Stimulated activated naive CD8-positive, alpha-beta T cell treated with anti-CD3 and anti-CD28 coated beads, Interleukin-15, Interleukin-2, amounts not matched to agents 100 U/mL and 50 U/mL, for 24 hours (primary cell): ENCODE results near the gene DLGAP1.
A peak's percentile ranks its signal among the peaks of the same experiment; 100 is the strongest.

Experiments
- ATAC-seq: fragments of 150-1000 bp; cut with Tn5 transposase; one replicate; pipeline ENCODE4 v1.10.0; 2021
- DNase-seq: peaks from one replicate; pipeline ENCODE4 v3.0.0; 2021

The DLGAP1 gene

DNA sequence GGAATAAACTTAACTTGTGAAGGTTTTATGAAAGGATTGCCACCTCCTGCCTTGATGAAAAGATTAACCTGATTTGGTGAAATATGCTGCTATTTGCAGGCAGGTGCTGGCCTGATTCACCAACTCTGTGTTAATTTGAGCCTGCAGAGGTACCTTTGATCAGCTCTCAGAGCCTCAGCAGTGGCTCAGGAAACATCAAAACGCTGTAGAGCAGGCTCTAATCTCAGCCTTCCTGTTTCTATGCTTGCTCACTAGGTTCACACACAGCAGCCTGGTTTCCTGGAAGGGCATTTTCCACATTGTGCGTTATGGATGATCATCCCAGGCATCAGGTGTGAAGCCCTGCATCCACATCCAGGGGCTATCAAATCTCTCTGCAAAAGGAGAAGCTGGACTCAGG, 988.2 kb downstream of the DLGAP1 start:
- DNase-seq (no peak), ATAC-seq (no peak)

DNA sequence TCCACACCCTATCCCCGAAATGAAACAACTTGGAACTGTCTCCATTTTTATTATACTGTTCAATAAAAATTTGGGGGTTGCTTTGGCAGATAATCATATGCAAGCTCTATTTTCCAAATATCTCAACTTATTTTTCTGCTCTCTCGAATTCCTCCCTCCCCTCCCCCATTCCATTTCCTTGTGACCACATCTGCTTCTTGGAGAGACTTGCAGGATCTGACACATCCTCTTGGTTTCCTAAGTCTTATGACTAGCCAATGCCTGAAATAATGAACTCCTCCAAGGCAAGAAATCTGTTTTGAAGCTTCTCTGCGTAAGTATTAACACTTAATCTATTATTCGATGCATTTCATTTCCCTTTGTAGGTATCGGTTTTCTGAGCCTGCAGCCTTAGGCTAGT, 989.1 kb downstream of the DLGAP1 start:
- ATAC-seq (no peak), DNase-seq (no peak)

DNA sequence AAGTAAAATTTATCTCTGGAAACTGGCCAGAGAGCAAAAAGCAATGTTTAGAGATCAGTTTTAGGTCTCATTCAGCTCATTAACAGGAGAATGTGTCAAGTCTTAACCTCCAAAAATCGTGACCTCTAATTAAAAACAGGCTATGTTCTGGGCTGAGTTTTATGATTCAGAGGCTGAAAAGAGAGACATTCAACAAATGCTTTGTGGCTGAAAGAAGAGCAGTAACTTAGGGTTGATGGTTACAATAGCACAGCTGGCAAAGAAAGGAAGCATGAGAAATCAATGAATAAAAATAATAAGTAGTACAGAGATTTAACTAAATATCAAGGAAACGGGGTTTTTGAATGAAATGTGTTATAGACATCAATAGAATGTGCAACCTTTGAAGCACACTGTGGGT, 992.1 kb downstream of the DLGAP1 start:
- no peak for DNase-seq

DNA sequence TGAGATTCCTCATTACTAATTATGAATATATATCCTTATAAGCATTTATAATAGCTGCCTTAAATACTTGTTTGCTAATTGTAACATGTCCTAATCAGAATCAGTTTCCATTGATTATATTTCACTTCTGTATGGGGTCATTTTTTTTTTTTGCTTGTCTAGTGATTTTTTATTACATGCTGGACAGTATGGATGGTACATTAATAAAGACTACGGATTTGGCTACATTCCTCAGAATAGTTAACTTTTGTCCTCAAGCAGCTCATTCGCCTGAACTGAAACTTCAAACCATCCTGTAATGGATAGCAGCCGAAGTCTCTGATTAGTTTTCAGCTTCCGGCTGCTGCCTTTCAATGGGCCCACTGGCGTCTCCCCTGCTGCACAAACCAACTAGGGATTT, 993.4 kb downstream of the DLGAP1 start:
- ATAC-seq = no peak
- no peak for DNase-seq

More for the DNA sequence above, 992.1 kb downstream of the DLGAP1 start:
- no peak for ATAC-seq

DNA sequence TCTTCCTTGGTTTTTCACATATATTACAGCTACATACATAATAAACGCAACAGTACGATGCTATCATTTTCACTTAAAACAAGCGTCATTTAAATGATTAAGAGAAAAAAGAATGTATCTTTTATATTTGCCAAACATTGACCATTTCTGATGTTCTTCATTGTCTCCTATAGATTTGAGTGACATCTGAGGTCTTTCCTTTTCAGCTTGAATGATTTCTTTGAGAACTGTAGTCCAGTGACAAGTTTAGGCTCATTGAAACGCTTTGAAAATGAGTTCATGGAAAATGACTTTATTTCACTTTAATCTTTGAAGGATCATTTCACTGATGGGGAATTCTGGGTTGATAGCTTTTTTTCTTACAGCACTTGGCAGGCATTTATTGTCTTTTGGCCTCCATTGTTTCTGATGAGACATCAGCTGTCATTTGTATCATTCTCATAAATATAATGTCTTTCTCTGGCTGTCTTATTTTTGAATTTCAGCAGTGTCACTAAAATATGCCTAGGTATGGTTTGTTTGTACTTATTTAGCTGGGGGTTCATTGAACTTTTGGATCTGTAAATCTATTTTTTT, 994.2 kb downstream of the DLGAP1 start:
- DNase-seq (no peak), ATAC-seq (no peak)

DNA sequence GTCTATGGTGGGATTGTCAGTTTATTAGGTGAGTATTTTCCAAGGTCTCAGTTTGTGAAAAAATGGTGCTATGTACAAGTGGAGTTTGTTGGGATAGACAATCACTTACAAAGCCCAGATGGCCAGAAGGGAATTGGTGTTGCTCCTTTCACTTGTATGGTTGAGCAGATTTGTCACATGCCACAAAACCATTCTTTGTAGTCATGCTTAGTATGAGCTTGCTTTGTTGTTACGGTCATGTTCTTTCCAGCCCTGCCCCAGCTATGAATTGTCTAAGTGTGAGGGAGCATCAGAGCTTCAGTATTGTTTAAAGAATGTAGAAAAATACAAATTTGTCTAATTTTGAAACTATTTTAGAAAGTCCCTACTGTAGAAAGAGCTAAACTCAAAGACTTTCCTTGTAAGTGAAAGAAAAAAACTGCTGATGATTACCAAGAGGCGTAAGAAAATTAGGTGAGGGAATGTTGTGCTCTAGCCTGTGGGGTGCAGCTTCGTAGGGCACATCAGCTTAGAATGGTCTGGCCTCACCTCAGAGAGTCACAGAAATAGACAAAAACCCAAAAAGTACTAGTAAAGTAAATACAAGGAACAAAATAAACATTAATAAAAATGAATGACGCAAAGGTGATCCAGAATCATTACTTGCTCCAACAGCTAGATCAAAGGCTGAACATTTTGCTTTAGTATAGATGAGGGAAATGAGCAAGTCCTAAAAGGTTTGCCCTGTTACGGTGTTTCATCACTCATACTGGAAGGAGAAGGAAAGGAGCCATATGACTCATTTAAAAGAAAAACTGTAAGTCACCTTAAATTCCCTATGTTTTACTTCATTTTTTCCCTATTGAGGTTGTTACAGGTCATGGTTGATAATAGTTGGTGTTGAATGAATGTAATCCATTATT, 995.9 kb downstream of the DLGAP1 start:
- DNase-seq (no peak), ATAC-seq (peak; percentile 67)

DNA sequence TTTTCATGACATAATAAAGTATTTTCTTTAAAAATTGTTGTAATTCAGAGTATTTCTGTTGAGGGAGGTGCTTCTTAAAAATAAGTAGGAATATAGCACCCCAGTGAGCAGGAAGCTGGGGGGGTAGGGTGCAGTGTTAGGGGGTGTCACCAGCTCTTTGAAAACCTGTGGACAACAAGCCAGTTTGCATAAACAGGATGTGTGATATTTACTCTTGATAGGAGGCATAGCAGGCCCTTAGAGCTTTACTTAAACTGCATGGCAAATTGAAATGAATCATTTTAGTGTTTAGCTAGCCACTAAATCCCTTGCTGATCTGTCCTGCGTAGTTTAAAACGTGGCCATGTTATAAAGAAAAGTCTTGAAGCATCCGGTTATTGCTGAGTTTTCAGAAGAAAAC, 996.7 kb downstream of the DLGAP1 start:
- DNase-seq (no peak), ATAC-seq (no peak)

DNA sequence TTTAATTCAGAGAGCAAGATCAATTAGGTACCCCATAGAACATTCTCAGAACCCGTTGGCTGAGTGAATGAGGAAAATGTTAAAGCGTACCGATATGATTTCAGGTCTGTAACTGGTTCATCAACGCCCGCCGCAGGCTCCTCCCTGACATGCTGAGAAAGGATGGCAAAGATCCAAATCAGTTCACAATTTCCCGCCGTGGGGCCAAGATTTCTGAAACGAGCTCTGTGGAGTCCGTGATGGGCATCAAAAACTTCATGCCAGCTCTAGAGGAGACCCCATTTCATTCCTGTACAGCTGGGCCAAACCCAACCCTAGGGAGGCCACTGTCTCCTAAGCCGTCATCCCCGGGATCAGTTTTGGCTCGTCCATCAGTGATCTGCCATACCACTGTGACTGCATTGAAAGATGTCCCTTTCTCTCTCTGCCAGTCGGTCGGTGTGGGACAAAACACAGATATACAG, 997.8 kb downstream of the DLGAP1 start:
- ATAC-seq = no peak

DNA sequence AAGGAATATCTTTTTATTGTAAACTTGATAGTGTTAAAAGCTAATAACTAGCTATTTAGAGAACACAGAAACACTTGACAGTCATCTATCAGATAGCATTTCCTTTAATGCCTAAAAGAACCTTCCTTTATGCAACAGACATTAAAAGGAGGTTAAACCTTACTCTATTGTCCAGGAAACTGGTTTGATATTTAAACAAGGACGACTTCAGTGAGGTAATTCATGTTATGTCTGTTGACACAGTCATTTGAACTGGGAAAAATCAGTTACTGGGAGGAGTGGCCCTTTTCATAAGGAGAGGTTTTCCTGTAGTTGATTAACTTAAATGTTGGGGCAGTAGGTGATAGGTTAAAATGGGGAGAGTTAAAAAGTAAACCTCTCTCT, 998.4 kb downstream of the DLGAP1 start:
- ATAC-seq = no peak
- no peak for DNase-seq

More for the DNA sequence above, 997.8 kb downstream of the DLGAP1 start:
- DNase-seq = no peak

DNA sequence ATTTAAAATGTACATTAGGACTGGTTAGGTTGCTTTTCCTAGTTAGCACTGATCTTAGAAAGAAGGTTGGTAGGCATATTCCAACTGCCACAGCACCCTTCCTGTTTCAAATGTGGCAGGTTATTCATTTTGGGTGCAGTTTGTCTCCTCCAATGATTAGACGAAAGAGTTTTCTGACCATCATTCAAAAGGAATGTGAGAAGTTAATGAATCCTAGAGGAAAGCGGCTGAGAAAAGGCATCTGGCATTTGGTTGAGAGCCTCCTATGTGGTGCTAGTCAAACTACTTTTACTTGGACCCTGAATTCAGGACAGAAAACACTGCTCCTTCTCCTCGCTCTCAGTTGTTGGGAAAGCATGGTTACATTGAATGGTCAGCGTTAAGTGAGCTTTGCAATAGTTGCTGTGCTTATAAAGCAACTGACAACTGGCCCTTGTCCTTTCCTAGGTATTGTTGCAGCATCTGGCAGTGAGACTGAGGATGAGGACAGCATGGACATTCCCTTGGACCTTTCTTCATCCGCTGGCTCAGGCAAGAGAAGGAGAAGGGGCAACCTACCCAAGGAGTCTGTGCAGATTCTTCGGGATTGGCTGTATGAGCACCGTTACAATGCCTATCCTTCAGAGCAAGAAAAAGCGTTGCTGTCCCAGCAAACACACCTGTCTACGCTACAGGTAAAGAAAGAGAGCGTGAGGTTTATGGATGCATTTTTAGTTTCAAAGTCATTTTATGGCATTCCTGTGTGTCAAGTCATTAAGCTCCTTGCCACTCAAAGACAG, 999.0 kb downstream of the DLGAP1 start:
- ATAC-seq (no peak), DNase-seq (no peak)

DNA sequence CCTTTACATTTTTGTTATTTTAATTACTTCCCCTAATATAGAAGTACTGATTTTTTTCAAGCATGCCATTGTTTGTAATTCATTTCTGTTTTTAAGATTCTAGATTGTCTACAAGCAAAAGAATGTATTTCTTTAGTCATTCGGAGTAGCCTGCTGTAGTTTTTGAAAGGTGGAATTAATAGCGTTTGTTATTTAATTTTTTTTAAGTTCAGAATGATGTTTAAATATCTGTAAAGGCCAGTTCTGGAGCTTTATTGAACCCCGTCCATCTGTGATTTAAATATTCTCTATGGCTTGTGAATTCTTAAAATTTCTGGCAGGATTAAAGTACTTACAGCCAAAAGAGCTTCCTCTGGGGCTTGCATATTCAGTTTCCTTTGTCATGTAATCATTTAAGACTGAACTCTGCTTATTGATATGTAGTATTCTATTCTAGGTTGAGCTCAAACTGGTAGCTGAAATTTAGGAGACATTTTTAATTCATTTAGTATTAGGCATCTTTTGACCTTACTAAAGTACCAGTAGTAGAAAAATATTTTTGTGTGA, 999.9 kb downstream of the DLGAP1 start:
- no peak for ATAC-seq
- DNase-seq = no peak

DNA sequence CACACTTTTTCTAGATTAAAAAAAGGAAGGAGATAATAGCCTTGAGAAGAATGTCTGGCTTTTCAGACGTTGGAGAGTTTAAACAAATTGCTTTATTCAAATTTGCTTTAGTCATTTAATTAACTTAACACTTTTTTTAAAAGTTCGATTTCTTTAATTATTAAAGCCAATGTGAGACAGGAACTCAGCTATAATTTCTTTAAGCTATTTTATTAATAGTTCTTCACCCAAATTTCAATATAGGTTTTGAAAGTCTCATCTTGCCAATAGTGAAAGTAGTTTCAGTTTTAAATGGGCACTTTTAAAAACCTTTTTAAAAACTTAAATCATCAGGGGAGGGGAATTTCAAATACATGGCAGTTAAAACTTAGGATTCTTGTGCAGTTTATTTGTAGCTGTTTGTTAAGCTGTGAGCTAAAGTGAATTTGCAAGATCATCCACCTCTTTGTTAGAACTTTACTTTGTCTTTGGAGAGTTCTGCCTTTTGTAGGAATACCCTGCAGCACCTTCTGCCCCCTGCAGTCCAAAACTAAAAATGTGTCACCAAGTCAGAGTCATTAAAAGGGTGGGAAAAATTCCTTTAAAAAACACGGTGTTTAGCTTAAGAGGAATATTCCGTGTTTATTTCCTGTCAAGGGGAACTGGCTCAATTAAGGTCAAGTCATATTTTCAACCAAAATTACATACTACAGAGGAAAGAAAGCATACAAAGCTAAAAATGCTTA, 1000.6 kb downstream of the DLGAP1 start:
- ATAC-seq = no peak

DNA sequence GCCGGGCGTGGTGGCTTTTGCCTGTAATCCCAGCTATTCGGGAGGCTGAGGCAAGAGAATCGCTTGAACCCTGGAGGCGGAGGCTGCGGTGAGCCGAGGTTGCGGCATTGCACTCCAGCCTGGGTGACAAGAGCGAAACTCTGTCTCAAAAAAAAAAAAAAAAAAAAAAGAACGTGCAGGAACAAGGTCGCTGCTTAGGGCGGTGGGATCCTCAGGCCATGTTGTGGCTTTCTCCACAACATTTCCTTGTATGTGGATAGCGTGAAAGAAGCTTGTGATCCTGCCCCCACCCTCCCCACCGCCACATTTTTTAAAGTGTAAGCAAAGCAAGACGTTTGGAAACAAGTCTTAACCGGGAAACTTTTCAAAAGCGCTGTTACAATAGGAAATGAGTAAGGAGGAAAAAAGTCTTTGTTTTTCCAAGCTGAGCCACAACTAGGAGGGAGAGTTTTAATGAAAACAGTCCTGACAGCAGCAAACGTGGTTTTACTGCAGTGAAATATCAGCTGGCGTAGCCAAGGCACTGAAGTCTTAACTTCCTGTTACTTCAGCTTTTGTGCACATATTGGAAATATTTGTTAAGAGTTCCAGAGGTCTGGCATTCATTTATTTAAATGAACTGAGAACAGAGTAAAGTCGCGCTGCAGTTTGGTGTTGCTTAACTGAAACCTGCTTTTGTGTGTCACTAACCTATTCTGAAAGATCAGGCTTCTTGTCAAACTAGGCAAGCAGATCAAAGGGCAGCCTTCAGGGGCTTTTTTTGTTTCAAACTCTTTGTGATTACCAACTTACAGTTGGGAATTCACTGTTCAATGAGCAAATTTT, 1001.4 kb downstream of the DLGAP1 start:
- ATAC-seq = peak; percentile 44
- DNase-seq = peak; percentile 45

More for the DNA sequence above, 1000.6 kb downstream of the DLGAP1 start:
- DNase-seq = no peak

DNA sequence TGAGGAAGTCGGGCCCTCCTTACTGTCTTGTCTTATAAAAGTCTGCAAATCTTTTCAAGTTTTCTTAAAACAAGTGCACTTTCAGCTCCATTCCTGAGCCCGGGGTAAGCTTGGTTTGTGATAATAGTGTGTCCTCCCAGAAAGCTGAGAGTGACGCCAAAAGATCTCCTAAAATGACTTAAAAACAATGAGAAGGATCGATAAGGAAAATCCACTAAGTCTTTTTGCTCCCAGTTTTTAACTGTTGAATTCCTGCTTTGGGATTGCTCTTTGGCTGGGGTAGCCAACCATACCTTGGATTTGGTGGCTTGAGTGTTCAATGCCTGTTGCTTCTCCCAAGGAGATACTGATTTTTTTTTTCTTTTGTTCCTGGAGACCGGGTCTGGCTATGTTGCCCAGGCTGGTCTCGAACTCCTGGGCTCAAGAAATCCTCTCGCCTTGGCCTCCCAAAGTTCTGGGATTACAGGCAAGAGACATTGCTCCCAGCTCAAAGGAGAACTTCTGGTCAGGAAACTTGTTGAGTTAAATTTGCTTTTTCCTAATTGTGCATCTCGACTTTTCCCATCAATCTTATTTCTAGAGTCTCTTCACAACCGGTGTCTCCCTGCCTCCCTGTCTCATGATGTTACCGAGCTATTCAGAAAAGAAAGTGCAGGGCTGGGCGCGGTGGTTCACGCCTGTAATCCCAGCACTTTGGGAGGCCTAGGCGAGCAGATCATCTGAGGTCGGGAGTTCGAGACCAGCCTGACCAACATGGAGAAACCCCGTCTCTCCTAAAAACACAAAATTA, 1002.2 kb downstream of the DLGAP1 start:
- no peak for ATAC-seq
- peak; percentile 30 for DNase-seq

DNA sequence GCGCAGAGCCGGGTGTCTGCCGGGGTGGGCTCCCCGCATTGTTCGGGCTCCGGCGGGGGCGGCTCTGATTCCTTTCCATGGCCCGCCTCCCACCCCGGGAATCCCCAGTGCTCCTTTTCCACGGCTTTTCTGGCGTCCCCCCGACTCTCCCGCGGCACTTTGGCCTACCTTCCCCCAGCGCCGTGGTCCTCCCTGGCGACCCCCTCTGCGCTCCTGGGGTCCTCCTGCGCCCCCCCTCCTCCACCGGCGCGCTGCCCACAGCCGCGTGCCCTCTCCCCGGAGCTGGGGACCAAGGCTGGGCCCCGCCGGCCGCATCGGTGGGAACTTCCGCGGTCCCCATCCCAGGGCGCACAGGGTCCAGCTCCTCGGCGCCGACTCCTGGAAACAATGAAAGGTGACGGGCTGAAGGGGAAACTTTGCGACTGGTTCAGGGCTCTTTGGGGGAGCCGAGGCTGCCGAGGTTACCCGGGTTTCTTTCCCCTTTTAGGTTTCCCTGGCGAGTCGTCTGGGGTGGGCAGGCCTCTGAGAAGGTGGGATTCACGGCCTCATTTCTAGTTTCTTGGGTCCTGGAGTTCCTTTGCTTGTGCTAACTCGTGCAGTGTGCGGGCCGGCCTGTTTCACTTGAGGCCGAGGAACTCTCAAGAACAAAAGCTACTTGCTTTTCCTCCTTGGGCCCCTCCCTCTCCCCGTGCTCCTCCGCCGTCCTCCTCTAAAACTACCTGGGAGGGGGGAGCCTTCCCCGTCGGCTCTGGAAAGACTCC, 1002.9 kb downstream of the DLGAP1 start:
- ATAC-seq = no peak

DNA sequence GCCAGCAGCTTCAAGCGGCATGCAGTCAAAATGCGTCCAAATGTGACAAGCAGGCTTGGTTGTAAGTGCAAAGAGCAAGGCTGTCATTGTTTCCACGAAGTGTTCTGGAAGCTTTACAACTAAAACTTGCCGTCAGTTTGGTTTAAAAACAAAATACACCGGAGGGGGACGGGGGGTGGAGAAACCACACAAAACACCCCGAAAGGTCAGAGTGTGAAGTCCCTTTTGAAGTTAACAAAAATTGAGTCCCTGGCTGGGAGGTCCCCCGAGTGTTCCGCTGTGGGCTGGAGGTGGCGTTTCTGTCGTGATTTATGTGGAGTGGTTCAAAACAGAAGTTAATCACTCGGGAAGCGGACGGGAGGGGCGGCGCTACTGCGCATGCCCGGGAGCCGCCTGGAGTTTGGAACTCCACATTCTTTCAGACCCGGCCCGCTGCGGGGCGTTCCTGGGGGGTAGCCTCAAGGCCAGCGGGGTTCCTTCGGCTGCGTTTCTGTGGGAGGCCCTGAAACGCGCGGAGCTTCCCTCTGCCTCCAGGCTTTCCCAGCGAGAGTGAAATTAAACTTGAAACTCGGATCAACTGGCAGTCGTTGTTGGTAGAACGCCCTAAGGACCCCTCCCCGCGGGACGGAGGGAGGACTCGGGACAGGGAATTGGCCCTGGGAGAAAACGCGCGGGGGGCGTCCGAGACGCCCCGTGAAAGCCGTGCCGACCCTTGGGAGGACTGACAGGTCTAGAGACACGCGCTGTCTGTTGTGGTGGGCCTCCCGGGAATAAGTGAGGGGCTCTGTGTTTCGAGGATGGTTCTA, 1003.7 kb downstream of the DLGAP1 start:
- peak; percentile 93 for DNase-seq
- peak; percentile 48 for ATAC-seq

More for the DNA sequence above, 1002.9 kb downstream of the DLGAP1 start:
- peak; percentile 56 for DNase-seq

DNA sequence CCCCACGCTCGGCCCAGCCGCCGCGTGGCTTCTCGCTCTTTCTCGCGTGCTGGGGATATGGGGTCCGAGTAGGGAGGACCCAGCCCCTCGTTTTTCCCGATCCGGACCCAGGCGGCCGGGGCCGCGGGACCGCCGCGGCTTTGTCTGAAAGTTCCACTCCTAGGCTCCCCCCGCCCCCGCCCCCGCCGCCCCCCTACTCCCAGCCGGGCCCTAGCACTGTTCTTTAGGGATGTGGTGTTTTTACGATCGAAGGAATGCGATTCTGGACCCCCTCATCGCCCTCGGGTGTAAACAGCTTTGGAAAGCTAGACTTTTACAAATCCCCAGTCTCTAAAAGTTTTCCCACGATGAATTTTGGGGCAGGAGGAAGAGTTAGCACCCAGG, 1004.3 kb downstream of the DLGAP1 start:
- ATAC-seq = no peak
- no peak for DNase-seq

DNA sequence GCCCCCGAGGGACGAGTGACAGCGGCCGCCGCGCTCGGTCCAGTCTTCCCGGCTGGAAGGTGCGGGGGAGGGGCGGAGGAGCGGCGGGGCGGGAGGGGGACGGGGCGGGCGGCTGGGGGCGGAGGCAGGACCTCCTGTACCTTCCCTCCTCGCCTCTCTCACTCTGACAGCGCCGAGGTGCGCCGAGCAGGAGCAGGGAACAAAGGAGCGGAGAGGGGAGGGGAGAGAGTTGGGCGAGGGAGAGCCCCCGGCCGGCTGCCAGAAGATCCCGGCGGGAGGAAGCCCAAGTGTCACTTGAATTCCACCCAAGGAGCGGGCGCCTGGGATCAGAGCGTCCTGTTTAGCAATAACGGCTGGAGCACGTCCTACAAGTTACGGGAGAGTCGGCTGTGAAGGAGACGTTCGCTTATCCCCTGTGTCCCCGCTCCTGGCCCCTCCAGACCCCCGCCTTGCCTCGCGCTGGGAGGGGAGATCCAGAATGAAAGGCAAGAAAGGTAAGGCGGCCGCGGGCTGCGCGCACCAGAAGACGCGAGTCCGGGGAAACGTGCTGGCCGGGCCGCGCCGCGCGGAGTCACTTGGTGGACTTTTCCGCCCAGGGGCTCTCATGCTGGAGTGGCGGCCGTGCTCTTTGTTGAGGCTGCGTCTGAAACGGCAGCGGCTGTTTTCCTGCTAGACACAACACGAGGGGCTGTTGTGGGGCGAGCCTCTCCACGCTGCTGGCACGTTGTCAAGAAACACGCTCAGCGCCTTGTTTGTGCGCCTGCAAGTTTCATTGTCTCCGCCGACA, 1004.9 kb downstream of the DLGAP1 start, which contains the start of gene TGIF1:
Gene TGIF1 (plus strand): TSS at position 161 of the 787 bp plus-strand sequence. CDS start 318 bp downstream, at position 479.
- DNase-seq = peak; percentile 66
- no peak for ATAC-seq
